Activated T-cell treated with anti-CD3 and anti-CD28 coated beads for 4 hours (primary cell): Measurements from ENCODE around the gene CNTNAP2.

Experiments
- DNase-seq: peaks from one replicate; pipeline ENCODE4 v3.0.0-alpha.2; 2020

CNTNAP2 gene

DNA sequence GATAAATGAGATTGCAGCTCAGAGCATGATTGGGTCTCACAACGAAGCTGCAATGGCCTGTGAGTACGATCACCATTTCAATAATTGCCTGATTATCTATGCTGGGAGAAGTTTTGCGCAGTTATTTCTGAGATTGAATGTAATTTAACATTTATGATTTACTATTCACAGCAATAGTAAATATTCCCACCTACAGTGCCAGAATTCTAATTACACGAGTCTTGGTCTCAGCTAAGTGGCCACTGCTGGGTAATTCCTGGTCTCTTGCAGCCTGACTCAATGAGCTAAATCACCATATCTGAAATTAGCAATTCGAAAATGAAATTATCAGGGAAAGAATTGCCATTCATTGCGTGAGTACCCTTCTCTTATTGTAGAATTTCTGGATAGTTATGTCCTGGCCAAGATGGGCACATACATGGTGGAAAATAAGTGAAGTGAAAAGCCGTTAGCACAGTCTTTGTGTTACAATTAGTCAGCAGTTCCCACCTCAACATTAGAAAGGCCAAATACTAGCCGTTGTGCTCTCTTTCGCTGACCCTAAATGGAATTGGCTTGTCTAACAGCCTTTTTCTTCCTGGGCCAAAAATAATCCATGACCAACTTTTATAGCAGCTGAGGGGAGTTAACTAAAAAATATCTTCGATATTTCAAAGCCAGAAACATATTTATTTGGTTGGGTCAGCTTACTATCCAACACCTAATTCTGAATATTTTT is 1793.0 kb downstream of the CNTNAP2 start:
- DNase-seq = no peak

DNA sequence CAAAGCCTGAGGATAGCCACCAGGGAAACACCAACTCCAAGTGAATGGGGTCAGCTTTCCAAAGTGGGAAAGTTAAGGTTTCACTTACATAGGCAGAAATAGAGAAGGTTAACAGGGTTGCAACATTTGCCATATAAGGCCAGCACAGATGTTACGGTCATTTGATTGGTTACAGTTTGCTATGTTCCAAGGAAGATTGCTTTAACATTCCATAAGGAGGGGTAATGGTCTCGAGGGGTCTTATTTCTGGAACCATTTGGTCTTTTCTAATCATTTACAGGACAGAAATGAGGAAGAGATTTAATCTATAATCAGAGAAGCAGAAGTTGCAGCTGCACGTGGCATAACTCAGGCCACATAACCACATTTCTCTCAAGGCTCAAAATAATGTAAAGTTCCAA is 1794.6 kb downstream of the CNTNAP2 start:
- DNase-seq = no peak

GRCh38 chr7:147912291-147912690 is 1795.7 kb downstream of the CNTNAP2 start:
- no peak for DNase-seq

DNA sequence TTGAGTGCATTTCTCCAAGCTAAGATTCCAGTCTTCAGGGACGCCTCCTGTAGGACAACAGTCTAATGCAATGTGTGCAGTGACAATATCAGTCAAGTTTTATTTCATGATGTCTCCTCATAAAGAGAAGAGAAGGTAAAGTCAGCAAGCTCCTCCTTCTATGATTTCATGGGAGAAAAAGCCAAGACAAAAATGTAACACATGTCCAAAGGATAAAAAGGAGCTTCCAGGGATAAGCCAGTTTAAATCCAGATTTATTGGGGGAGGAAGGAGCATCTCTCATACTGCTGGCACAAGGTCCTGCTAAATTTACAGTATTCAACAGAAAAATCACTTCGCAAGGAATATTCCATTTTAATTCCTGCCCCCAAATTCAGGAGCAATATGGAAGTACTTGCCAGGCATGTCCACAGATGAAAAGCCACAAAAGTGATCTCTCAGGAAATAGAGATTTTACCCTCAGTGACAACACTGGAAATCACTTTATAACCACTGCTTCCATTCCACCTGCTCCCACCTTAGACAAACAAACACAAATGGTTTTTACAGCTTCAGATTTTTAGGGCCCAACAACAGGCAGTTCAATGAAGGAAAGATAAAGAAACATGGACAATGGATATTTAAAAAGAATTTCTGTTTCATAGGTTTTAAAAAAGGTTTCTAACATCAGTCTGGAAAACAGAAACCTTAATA is 1796.5 kb downstream of the CNTNAP2 start:
- DNase-seq = no peak

DNA sequence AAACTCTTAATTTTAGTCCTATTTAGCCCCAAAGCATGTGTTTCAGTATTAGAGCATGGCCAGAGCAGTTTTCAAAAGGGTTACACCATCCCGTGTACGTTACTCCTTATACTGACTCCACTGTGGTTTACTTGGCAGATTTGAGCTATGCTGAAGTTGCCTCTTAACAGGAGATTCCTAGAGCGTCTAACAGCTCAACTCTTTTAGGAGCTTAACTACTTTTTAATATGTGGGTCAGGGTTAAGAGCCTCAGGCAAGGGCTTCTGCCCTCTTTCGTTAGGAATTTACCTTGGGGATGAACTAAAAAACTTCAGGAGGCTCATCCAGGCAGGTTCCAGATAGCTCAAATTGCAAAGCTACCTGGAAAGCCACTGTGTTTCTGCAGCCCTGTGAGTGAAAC is 1799.2 kb downstream of the CNTNAP2 start:
- DNase-seq = no peak

GRCh38 chr7:147916573-147916972 is 1800.0 kb downstream of the CNTNAP2 start:
- no peak for DNase-seq

GRCh38 chr7:147923841-147924240 is 1807.2 kb downstream of the CNTNAP2 start:
- DNase-seq = no peak

DNA sequence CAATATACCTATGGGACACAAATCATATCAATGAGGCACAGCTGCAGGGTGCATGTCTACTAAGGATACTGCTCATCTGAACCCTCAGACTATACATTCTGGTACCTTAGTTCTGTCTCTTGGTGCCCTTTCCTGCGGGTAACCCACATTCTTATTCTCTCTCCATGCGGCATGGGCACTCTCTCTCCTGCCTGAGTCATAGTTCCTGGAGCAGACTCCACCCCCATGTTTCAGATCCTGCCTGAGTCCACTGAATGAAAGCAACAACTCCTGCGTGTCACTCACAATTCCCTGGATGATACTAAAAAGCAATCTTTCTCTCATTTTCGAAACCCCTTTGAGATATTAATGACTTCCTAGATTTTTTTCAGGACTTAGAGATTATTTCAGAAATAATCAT is 1820.8 kb downstream of the CNTNAP2 start:
- DNase-seq = no peak

DNA sequence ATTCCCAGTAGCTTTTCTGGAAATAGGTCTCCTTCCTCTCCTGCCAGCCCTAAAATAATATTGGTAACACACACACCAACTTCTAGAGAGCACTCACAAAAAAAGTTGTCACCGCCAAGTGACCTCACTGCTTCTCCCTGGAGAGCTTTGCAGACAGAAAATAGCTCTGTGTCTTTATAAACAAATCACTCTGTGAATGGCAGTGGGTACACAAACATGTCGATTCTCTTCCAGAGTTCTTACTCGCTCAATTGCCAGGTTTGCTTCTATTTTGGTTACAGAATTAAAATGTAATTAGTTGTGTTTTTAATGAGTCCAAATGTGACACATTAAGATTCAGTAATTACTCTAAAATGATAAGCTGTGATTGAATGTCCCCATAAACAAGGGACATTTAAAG is 1824.8 kb downstream of the CNTNAP2 start:
- DNase-seq = no peak

GRCh38 chr7:147944321-147944720 is 1827.7 kb downstream of the CNTNAP2 start:
- DNase-seq = no peak

DNA sequence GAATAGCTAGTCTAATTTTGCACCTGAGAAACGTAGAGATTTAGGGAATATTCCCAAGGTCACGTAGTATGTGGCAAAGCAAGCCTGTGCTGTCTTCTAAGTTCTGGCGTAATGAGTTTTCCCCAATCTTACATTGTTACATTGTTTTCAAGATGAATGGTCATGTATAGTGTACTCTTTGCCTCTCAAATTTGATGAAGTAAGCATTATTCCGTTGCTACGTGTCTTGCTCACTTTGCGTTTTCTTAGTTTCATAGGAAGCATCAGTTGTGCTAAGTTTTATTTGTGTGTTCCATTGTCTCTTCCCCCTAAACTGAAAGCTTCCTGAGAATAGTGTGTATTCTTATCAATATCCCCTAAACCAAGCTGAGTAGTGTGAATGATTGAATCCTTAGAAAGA is 1836.3 kb downstream of the CNTNAP2 start:
- DNase-seq = no peak

DNA sequence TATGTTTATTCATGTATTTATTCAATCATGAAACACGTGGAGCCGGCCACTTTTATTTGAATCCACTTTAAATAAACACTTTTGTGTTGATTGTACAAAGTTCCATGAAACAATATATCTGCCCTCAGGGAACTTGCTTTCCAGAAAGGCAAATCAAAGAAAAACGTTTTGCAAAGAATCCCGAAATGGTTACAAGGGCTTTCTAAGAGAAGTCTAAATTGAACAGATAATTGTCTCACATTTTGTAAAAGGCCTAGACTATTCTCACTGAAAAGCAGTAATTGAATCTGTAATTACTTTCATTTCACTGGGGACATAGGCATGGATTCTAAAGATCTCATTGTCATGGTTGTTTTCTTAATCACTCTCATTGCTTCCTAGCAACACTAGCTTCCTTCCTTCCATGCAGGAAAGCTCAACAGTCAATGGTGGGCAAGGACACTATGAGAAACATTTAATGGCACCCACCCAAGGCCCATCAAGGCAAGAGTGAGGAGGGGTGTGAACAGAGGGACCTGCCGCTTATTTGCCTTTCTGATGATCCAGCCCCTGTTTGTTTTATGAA is 1851.5 kb downstream of the CNTNAP2 start:
- no peak for DNase-seq

- DNase-seq = no peak
Observed at GRCh38 chr7:147971606-147972110, 1855.1 kb downstream of the CNTNAP2 start.

GRCh38 chr7:147978201-147978600 is 1861.6 kb downstream of the CNTNAP2 start:
- no peak for DNase-seq

DNA sequence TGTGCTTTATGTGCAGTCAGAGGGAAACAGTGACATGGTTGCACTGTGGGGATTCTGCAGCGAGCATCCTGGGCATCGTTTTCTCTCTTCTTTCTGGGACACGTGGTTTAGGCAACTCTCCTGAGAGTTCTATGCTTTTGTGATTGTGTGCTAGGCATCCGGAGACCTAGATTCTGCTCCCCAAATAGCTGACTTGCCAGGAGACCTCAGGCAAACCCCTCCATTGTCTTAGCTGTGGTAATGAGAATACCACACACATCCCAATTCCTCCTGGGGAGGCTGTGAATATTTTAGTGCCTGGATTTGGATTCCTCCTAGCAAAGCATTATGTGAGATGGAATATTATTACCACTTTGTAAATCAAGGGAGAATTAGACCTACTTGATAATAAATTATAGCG is 1862.0 kb downstream of the CNTNAP2 start:
- no peak for DNase-seq

GRCh38 chr7:147980826-147981813 is 1864.5 kb downstream of the CNTNAP2 start:
- no peak for DNase-seq

- no peak for DNase-seq
Observed at GRCh38 chr7:147982307-147982706, 1865.7 kb downstream of the CNTNAP2 start.

- no peak for DNase-seq
Observed at GRCh38 chr7:147984265-147984664, 1867.7 kb downstream of the CNTNAP2 start.

DNA sequence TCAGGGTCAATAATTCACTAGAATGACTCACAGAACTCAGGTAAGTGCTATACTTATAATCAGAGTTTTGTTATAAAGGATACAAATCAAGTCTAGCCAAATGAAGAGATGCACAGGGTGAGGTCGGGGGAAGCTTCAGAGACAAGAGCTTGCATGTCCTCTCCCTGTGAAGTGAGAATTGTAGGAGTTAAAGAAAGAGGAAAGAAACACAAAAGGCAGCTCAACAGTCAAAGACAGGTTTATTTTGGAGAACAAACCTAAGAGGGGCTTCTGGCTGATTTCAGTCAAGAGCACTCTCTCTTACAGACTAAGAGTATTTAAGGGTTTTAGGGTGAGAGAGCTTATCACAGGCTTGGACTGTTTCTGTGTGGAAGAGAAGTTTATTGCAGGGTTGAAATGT is 1873.5 kb downstream of the CNTNAP2 start:
- DNase-seq = no peak

GRCh38 chr7:147990942-147991341 is 1874.3 kb downstream of the CNTNAP2 start:
- DNase-seq = no peak

GRCh38 chr7:147992698-147993097 is 1876.1 kb downstream of the CNTNAP2 start:
- no peak for DNase-seq

DNA sequence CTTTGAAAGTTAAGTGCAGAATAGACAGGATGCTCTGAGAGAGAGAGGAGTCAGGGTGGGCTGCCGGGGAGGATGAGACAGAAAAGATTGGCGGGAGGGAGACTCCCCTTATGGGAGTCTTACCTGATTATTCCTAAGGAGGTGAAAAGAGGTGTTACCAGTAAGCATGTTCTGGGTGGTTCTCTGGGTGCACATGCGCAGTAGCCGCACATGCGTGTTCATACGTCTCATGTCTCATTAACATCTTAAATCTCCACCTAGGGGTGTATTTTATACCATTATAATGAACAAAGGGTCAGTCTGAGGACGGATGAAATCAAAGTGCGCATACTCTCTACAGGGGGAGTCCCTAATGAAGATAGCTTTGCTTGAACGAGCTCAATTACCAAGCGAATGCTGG is 1881.0 kb downstream of the CNTNAP2 start:
- DNase-seq = no peak

DNA sequence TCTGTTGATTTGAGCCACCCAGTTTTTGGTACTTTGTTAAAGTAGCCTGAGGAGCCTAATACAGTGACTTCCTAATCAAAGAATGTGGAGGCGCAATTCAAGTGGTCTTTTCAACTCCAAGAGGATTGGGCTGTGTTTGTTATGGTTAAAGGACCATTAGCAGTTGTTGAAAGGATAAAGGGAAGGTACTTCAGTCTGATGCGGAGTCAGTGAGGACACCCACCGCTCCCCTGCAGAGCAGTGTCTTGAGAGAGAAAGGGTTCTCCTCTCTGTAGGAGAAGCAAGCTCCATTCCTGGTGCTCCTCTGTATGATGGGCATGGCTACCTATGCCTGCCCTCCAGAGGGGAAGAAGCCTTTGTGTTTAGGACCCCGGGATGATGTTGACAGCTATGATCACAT is 1883.4 kb downstream of the CNTNAP2 start:
- no peak for DNase-seq
